Bronchial epithelial cell (primary cell): ENCODE data around the gene GPR107. TPM values are rescaled to one million over a fixed set of nuclear protein-coding genes. Genes with fewer than 3 reads are reported as not detected.
"Not testable (repeated sequence)": the region's sequence is repeated elsewhere in the genome, so short reads cannot be mapped to it uniquely, and the experiment has no call there.

Source experiments
- DNase-seq: peaks from one replicate; pipeline ENCODE4 v3.0.0-alpha.2; 2010; ENCODE audit warnings: low read depth
- FAIRE-seq: peaks from 2 replicates; lab custom pipeline; 2011; peaks lifted over from hg19 to GRCh38; lab: Jason Lieb, UNC
- H3K27me3 ChIP-seq: 2 replicates; pipeline ENCODE4 v1.5.1; 2011; ENCODE audit warnings: low read length; ENCODE audit not compliant: control insufficient read depth, insufficient read depth
- H3K36me3 ChIP-seq: 2 replicates; pipeline ENCODE4 v1.5.1; 2011; ENCODE audit warnings: low read length; ENCODE audit not compliant: control insufficient read depth, insufficient read depth
- H3K4me3 ChIP-seq: 2 replicates; pipeline ENCODE4 v1.5.1; 2011; ENCODE audit warnings: mild to moderate bottlenecking, low read depth, low read length, control low read depth
- CTCF ChIP-seq: IDR thresholded peaks from 2 replicates; pipeline ENCODE4 v1.5.1; 2011; ENCODE audit warnings: mild to moderate bottlenecking, moderate library complexity, low read length, control low read depth, inconsistent platforms; ENCODE audit not compliant: insufficient read depth, severe bottlenecking
- total RNA-seq: library from RNA; depleted of rRNA; stranded (reverse); fragments of >200 nt; gene quantifications from 2 replicates; pipeline ENCODE4 v1.2.1, GENCODE V29; 2014

The GPR107 gene
- total RNA-seq, 1 donor from 2014 or later = 21.6 TPM

- DNase-seq (no peak), FAIRE-seq (no peak)
- no peaks in the 10 kb centered on the region for H3K27me3 ChIP-seq
- H3K36me3 ChIP-seq = no peaks in the 10 kb centered on the region
- no peak for TF ChIP-seq CTCF
- H3K4me3 ChIP-seq = no peak overlapping the region
Observed at GRCh38 chr9:130021123-130021522, 32.6 kb upstream of the GPR107 start.

- DNase-seq, H3K4me3 ChIP-seq, H3K27me3 ChIP-seq, H3K36me3 ChIP-seq, FAIRE-seq: not testable (repeated sequence)
Observed at GRCh38 chr9:130021842-130022241, 31.9 kb upstream of the GPR107 start.

- no peak for FAIRE-seq
- Histone ChIP-seq H3K27me3 (no peaks in the 10 kb centered on the region), H3K4me3 (no peak overlapping the region), H3K36me3 (no peaks in the 10 kb centered on the region)
- no peak for TF ChIP-seq CTCF
- no peak for DNase-seq
Observed at GRCh38 chr9:130022566-130023143, 31.1 kb upstream of the GPR107 start.

GRCh38 chr9:130023144-130023787 is 30.4 kb upstream of the GPR107 start:
- Histone ChIP-seq H3K27me3 (no peaks in the 10 kb centered on the region), H3K36me3 (no peaks in the 10 kb centered on the region), H3K4me3 (no peak overlapping the region)
- DNase-seq = peak; percentile 27
- FAIRE-seq = no peak
- no peak for TF ChIP-seq CTCF

GRCh38 chr9:130023994-130024596 is 29.6 kb upstream of the GPR107 start:
- no peak for FAIRE-seq
- DNase-seq = no peak
- H3K36me3 ChIP-seq = no peaks in the 10 kb centered on the region
- TF ChIP-seq CTCF = no peak
- H3K27me3 ChIP-seq = no peaks in the 10 kb centered on the region
- no peak overlapping the region for H3K4me3 ChIP-seq

- peak; percentile 92 for DNase-seq
- TF ChIP-seq CTCF = no peak
- no peaks in the 10 kb centered on the region for H3K27me3 ChIP-seq
- H3K4me3 ChIP-seq = no peak overlapping the region
- no peaks in the 10 kb centered on the region for H3K36me3 ChIP-seq
- no peak for FAIRE-seq
Observed at GRCh38 chr9:130024597-130024994, 29.1 kb upstream of the GPR107 start.
